HepG2 (cell line): ENCODE results near the gene PKNOX2. TPM values are rescaled to one million over a fixed set of nuclear protein-coding genes. Genes with fewer than 3 reads are reported as not detected.

Experiments
- ATAC-seq: fragments of 200-7000 bp; cut with Tn5 transposase; 3 replicates; pipeline ENCODE4 v1.9.1; 2020; ENCODE audit warnings: mild to moderate bottlenecking, moderate library complexity
- BruUV-seq: library from RNA; stranded (reverse); fragments of 400-500 nt; replicated peaks from 2 replicates; lab custom pipeline; 2021; lab: Mats Ljungman, UMichigan
- CTCF ChIA-PET: fragments of 300-600 bp; formaldehyde crosslinking; extraction: SDS; loops from one replicate; lab custom pipeline; 2021; ENCODE audit warnings: low total read pairs, inconsistent platforms, low intra/inter-chr PET ratio; lab: Yijun Ruan, JAX
- POLR2A ChIA-PET: fragments of 350-600 bp; sonication (Branson Sonifier 250); formaldehyde crosslinking; loops from one replicate; lab custom pipeline; 2020; ENCODE audit warnings: antibody characterized with exemption, inconsistent platforms; lab: Yijun Ruan, JAX
- DNase-seq: peaks from one replicate; pipeline ENCODE4 v3.0.0-alpha.2; 2015; ENCODE audit warnings: low spot score
- FAIRE-seq: peaks from 3 replicates; lab custom pipeline; 2011; peaks lifted over from hg19 to GRCh38; lab: Jason Lieb, UNC
- H2AFZ ChIP-seq: one replicate; pipeline ENCODE4 v1.6.1; 2011; ENCODE audit warnings: low read length, inconsistent platforms
- H3K27ac ChIP-seq: fragments of 300-600 bp; 3 replicates; pipeline ENCODE4 v1.8.0; 2011; ENCODE audit warnings: mixed run types, mild to moderate bottlenecking, mixed read lengths, low read length, inconsistent platforms; ENCODE audit not compliant: insufficient read depth; ENCODE audit errors: extremely low read length
- H3K27me3 ChIP-seq, 2 experiments: fragments of 200-600 bp in 1 of 2; 2 replicates in 1 of 2; 3 replicates in 1 of 2; pipeline versions ENCODE4 v1.6.0 to v1.8.0; 2011; ENCODE audit warnings: low read length in 2 of 2, mild to moderate bottlenecking in 2 of 2, moderate library complexity in 2 of 2, inconsistent platforms in 1 of 2; ENCODE audit not compliant: insufficient read depth in 2 of 2, control insufficient read depth in 1 of 2
- H3K36me3 ChIP-seq, 2 experiments: fragments of 200-600 bp in 1 of 2; replicated peaks in 1 of 2; 2 replicates in 1 of 2; 3 replicates in 1 of 2; pipeline versions ENCODE4 v1.5.1 to v1.8.0; 2011; ENCODE audit warnings: low read length in 2 of 2, inconsistent platforms in 1 of 2; ENCODE audit not compliant: insufficient read depth in 2 of 2, control insufficient read depth in 1 of 2
- H3K4me1 ChIP-seq: 2 replicates; pipeline ENCODE4 v1.5.1; 2012; ENCODE audit warnings: low read length, inconsistent platforms; ENCODE audit not compliant: insufficient read depth
- H3K4me2 ChIP-seq: 2 replicates; pipeline ENCODE4 v1.6.0; 2011; ENCODE audit warnings: low read depth, low read length, inconsistent platforms
- H3K4me3 ChIP-seq, 3 experiments: fragments of 200-600 bp in 1 of 3; sonication (generic), shearing (Covaris generic) in 1 of 3; replicated peaks in 1 of 3; 2 replicates each; pipeline ENCODE4 v1.5.1; 2011 to 2016; ENCODE audit warnings: low read length in 3 of 3, inconsistent platforms in 2 of 3, low read depth in 2 of 3, mild to moderate bottlenecking in 2 of 3, control low read depth in 1 of 3, mixed read lengths in 1 of 3; ENCODE audit not compliant: insufficient read depth in 1 of 3
- H3K79me2 ChIP-seq: one replicate; pipeline ENCODE4 v1.6.1; 2011; ENCODE audit warnings: low read length, inconsistent platforms; ENCODE audit not compliant: insufficient read depth
- H3K9ac ChIP-seq: 2 replicates; pipeline ENCODE4 v1.6.0; 2011; ENCODE audit warnings: mild to moderate bottlenecking, low read depth, low read length, inconsistent platforms; ENCODE audit not compliant: insufficient read depth
- H3K9me3 ChIP-seq: 2 replicates; pipeline ENCODE4 v1.5.1; 2012; ENCODE audit warnings: mild to moderate bottlenecking, low read length
- H4K20me1 ChIP-seq: 2 replicates; pipeline ENCODE4 v1.6.0; 2011; ENCODE audit warnings: inconsistent platforms, mild to moderate bottlenecking, low read length, moderate library complexity; ENCODE audit not compliant: insufficient read depth
- CHD4 ChIP-seq: fragments of 200-600 bp; sonication (generic); IDR thresholded peaks from 2 replicates; pipeline ENCODE4 v1.7.0; 2017; ENCODE audit warnings: mild to moderate bottlenecking, low read length, borderline replicate concordance
- DR1 ChIP-seq: sonication (generic); formaldehyde crosslinking; IDR thresholded peaks from 2 replicates; pipeline ENCODE4 v1.8.0; 2021; ENCODE audit warnings: mild to moderate bottlenecking, missing genetic modification reagents, inconsistent platforms
- GMEB2 ChIP-seq: IDR thresholded peaks from 2 replicates; pipeline ENCODE4 v1.6.1; 2016; ENCODE audit warnings: missing biosample characterization, missing genetic modification reagents, low read depth
- IRF1 ChIP-seq: sonication (generic); formaldehyde crosslinking; IDR thresholded peaks from 2 replicates; pipeline ENCODE4 v1.4.0; 2020; ENCODE audit warnings: low read depth, mild to moderate bottlenecking, missing genetic modification reagents
- NCOR1 ChIP-seq: fragments of 200-600 bp; sonication (generic); IDR thresholded peaks from 2 replicates; pipeline ENCODE4 v1.7.0; 2017; ENCODE audit warnings: antibody characterized with exemption, low read length, borderline replicate concordance
- SALL2 ChIP-seq: sonication (generic); formaldehyde crosslinking; IDR thresholded peaks from 2 replicates; pipeline ENCODE4 v1.8.1; 2023; ENCODE audit warnings: mild to moderate bottlenecking, missing genetic modification reagents, inconsistent platforms
- ZHX2 ChIP-seq, 2 experiments: sonication (generic) in 1 of 2; formaldehyde crosslinking in 1 of 2; IDR thresholded peaks; 2 replicates each; pipeline versions ENCODE4 v1.6.1 to v1.9.0; 2014 to 2022; ENCODE audit warnings: antibody characterized with exemption in 1 of 2, borderline replicate concordance in 1 of 2, inconsistent platforms in 1 of 2, low read depth in 1 of 2, missing genetic modification reagents in 1 of 2
- ZKSCAN1 ChIP-seq: fragments of 150-350 bp; IDR thresholded peaks from 2 replicates; pipeline ENCODE4 v1.6.1; 2014; ENCODE audit warnings: low read length
- ZNF382 ChIP-seq: sonication (generic); formaldehyde crosslinking; IDR thresholded peaks from 2 replicates; pipeline ENCODE4 v1.5.0; 2020; ENCODE audit warnings: missing genetic modification reagents, mild to moderate bottlenecking, borderline replicate concordance
- ZNF574 ChIP-seq: sonication (generic); formaldehyde crosslinking; IDR thresholded peaks from 2 replicates; pipeline ENCODE4 v1.4.0; 2020; ENCODE audit warnings: missing genetic modification reagents
- ZNF749 ChIP-seq: sonication (generic); formaldehyde crosslinking; IDR thresholded peaks from 2 replicates; pipeline ENCODE4 v1.8.0; 2022; ENCODE audit warnings: mild to moderate bottlenecking, missing genetic modification reagents, moderate library complexity, borderline replicate concordance
- ZNF891 ChIP-seq: sonication (generic); formaldehyde crosslinking; IDR thresholded peaks from 2 replicates; pipeline ENCODE4 v1.5.0; 2020; ENCODE audit warnings: mild to moderate bottlenecking, missing genetic modification reagents
- WGBS: methylation state at CpG from one replicate; pipeline ENCODE4 v1.1.6; 2017; ENCODE audit warnings: low lambda C conversion rate; 5-methylcytosine and 5-hydroxymethylcytosine counted together
- in situ Hi-C: cut with HindIII; loops from 2 replicates; pipeline ENCODE4 v1.10.0; 2017; ENCODE audit warnings: low pct_unique_long_range_greater_than_20kb; ENCODE audit not compliant: extremely low pct_ligation_motif_present
- intact Hi-C: fragments of 100-400 bp; cut with micrococcal nuclease; formaldehyde crosslinking; loops from one replicate; pipeline ENCODE4 v1.10.0; 2022; ENCODE audit not compliant: unreplicated experiment
- polyA plus RNA-seq, 8 experiments: library from polyadenylated mRNA; depleted of rRNA in 3 of 8; stranded (reverse) in 7 of 8; unstranded in 1 of 8; fragments of >200 nt; fragmentation: Illumina TruSeq in 4 of 8; extraction: Trizol in 4 of 8; gene quantifications; 2 replicates each; pipeline versions ENCODE4 v1.2.1 to v1.2.3, GENCODE V29; 2011 to 2016; ENCODE audit warnings: low read depth in 4 of 8, missing spikeins in 1 of 8, mixed read lengths in 1 of 8; ENCODE audit not compliant: insufficient read depth in 1 of 8
- total RNA-seq, 5 experiments: library from RNA; depleted of rRNA; stranded (reverse); fragments of >200 nt; fragmentation: Illumina TruSeq; extraction: Trizol; gene quantifications; 2 replicates each; pipeline ENCODE4 v1.2.3, GENCODE V29; 2016; ENCODE audit warnings: low read depth in 1 of 5

The PKNOX2 gene
- total and polyA plus RNA-seq, 2 of the 13 experiments (the other 11 are each of a cell fraction or from before 2014, with no cell fraction given) = not detected

GRCh38 chr11:125295931-125296330 lies 131.4 kb downstream of the PKNOX2 start:
- no TSS peak for BruUV-seq
- no peak overlapping the region for H3K4me3 ChIP-seq
- H3K9ac ChIP-seq = no peak overlapping the region
- no peak for TF ChIP-seq IRF1 (CRISPR knock-in tag)
- no peak for TF ChIP-seq ZNF574 (CRISPR knock-in tag)
- no peak for TF ChIP-seq GMEB2
- TF ChIP-seq ZNF891 (CRISPR knock-in tag) = no peak
- no peak for TF ChIP-seq ZNF382 (CRISPR knock-in tag)
- TF ChIP-seq SALL2 = no peak
- TF ChIP-seq ZNF749 = no peak
- TF ChIP-seq CHD4 = no peak
- TF ChIP-seq DR1 (CRISPR knock-in tag) = no peak
- TF ChIP-seq ZKSCAN1 = no peak
- no peak for TF ChIP-seq NCOR1
- TF ChIP-seq ZHX2 (IDR thresholded peaks at IDR 0.05; ENCODE audit: low read depth) = no peak
- no peak for TF ChIP-seq ZHX2 (CRISPR knock-in tag; IDR thresholded peaks at IDR 0.05; ENCODE audit: borderline replicate concordance)
- H3K36me3 ChIP-seq = no peaks in the 10 kb centered on the region
- DNase-seq (no peak), FAIRE-seq (no peak), ATAC-seq (no peak)
- H3K9me3 ChIP-seq = no peaks in the 10 kb centered on the region
- in situ Hi-C loops = no loop called here
- no peaks in the 10 kb centered on the region for H4K20me1 ChIP-seq
- H3K27me3 ChIP-seq = peaks cover 2 to 43% of the 10 kb centered on the region in 2 experiments; a peak in 3 of 5 replicates
- CTCF ChIA-PET = no interaction called here
- 20% methylated on average over 6 of the region's 6 CpGs for WGBS
- H3K4me1 ChIP-seq = no peaks in the 10 kb centered on the region
- H3K79me2 ChIP-seq = no peaks in the 10 kb centered on the region
- POLR2A ChIA-PET = no interaction called here
- no peak overlapping the region for H3K4me2 ChIP-seq
- no peak overlapping the region for H3K27ac ChIP-seq
- no peak overlapping the region for H2AFZ ChIP-seq
- intact Hi-C loops = no loop called here
